HepG2 (cell line): Measurements from ENCODE around the gene HYAL2. TPM values are rescaled to one million over a fixed set of nuclear protein-coding genes. Genes with fewer than 3 reads are reported as not detected.
A peak's percentile ranks its signal among the peaks of the same experiment; 100 is the strongest.

ENCODE experiments used
- ARNT2 ChIP-seq: sonication (generic); formaldehyde crosslinking; IDR thresholded peaks from 2 replicates; pipeline ENCODE4 v1.8.0; 2022; ENCODE audit warnings: mild to moderate bottlenecking, low read depth, missing genetic modification reagents, moderate library complexity
- FOXA1 ChIP-seq, 2 experiments: fragments of 450-650 bp in 1 of 2; sonication (generic) in 1 of 2; formaldehyde crosslinking in 1 of 2; IDR thresholded peaks; 2 replicates each; pipeline versions ENCODE4 v1.4.0 to v1.6.1; 2016 to 2020; ENCODE audit warnings: missing genetic modification reagents in 1 of 2
- HDAC1 ChIP-seq: sonication (generic); formaldehyde crosslinking; IDR thresholded peaks from 2 replicates; pipeline ENCODE4 v1.5.1; 2020; ENCODE audit warnings: mild to moderate bottlenecking, missing genetic modification reagents
- HNF4A ChIP-seq: sonication (generic); formaldehyde crosslinking; IDR thresholded peaks from 2 replicates; pipeline ENCODE4 v1.4.0; 2020; ENCODE audit warnings: missing genetic modification reagents
- ISL2 ChIP-seq: sonication (generic); formaldehyde crosslinking; IDR thresholded peaks from 2 replicates; pipeline ENCODE4 v1.5.0; 2020; ENCODE audit warnings: missing genetic modification reagents
- KAT2B ChIP-seq: fragments of 150-350 bp; IDR thresholded peaks from 2 replicates; pipeline ENCODE4 v1.6.1; 2014; ENCODE audit warnings: low read depth, low read length, borderline replicate concordance
- KAT8 ChIP-seq: IDR thresholded peaks from 2 replicates; pipeline ENCODE4 v1.6.1; 2016; ENCODE audit warnings: missing genetic modification reagents, missing compliant biosample characterization
- KLF11 ChIP-seq: IDR thresholded peaks from 2 replicates; pipeline ENCODE4 v1.6.1; 2016; ENCODE audit warnings: missing compliant biosample characterization
- MXD4 ChIP-seq: IDR thresholded peaks from 2 replicates; pipeline ENCODE4 v1.6.1; 2016; ENCODE audit warnings: mild to moderate bottlenecking, missing biosample characterization, missing genetic modification reagents
- NFATC3 ChIP-seq: sonication (generic); formaldehyde crosslinking; IDR thresholded peaks from 2 replicates; pipeline ENCODE4 v1.5.1; 2020; ENCODE audit warnings: mild to moderate bottlenecking, missing genetic modification reagents
- NFE2 ChIP-seq: sonication (generic); formaldehyde crosslinking; IDR thresholded peaks from 2 replicates; pipeline ENCODE4 v1.4.0; 2020; ENCODE audit warnings: missing genetic modification reagents
- NFKBIZ ChIP-seq: IDR thresholded peaks from 2 replicates; pipeline ENCODE4 v1.6.1; 2018; ENCODE audit warnings: missing genetic modification reagents, missing compliant biosample characterization
- RBFOX2 ChIP-seq: fragments of 200-400 bp; formaldehyde crosslinking; IDR thresholded peaks from 2 replicates; pipeline ENCODE4 v1.6.1; 2017; ENCODE audit warnings: low read depth, mild to moderate bottlenecking, low read length
- RCOR2 ChIP-seq: IDR thresholded peaks from 2 replicates; pipeline ENCODE4 v1.6.1; 2016; ENCODE audit warnings: missing biosample characterization, missing genetic modification reagents
- TEAD2 ChIP-seq: sonication (generic); formaldehyde crosslinking; IDR thresholded peaks from 2 replicates; pipeline ENCODE4 v1.9.0; 2021; ENCODE audit warnings: missing genetic modification reagents
- U2AF1 ChIP-seq: fragments of 200-400 bp; formaldehyde crosslinking; optimal IDR thresholded peaks from 2 replicates; pipeline ENCODE3; 2017; ENCODE audit warnings: mild to moderate bottlenecking, low read depth, low read length
- ZNF337 ChIP-seq: sonication (generic); formaldehyde crosslinking; IDR thresholded peaks from 2 replicates; pipeline ENCODE4 v1.5.1; 2020; ENCODE audit warnings: missing genetic modification reagents, low read depth, mild to moderate bottlenecking, borderline replicate concordance
- ZNF530 ChIP-seq: sonication (generic); formaldehyde crosslinking; IDR thresholded peaks from 2 replicates; pipeline ENCODE4 v1.5.0; 2020; ENCODE audit warnings: low read depth, mild to moderate bottlenecking, missing genetic modification reagents
- ZNF563 ChIP-seq: sonication (generic); formaldehyde crosslinking; IDR thresholded peaks from 2 replicates; pipeline ENCODE4 v1.8.0; 2022; ENCODE audit warnings: mild to moderate bottlenecking, moderate library complexity, missing genetic modification reagents
- ZNF629 ChIP-seq: sonication (generic); formaldehyde crosslinking; conservative IDR thresholded peaks from 2 replicates; pipeline ENCODE4 v1.5.0; 2020; ENCODE audit warnings: missing genetic modification reagents
- ZNF75D ChIP-seq: sonication (generic); formaldehyde crosslinking; IDR thresholded peaks from 2 replicates; pipeline ENCODE4 v1.8.1; 2023; ENCODE audit warnings: missing genetic modification reagents, mild to moderate bottlenecking, borderline replicate concordance
- ZNF839 ChIP-seq: sonication (generic); formaldehyde crosslinking; IDR thresholded peaks from 2 replicates; pipeline ENCODE4 v1.4.0; 2020; ENCODE audit warnings: missing genetic modification reagents, mild to moderate bottlenecking, borderline replicate concordance
- polyA plus RNA-seq, 8 experiments: library from polyadenylated mRNA; depleted of rRNA in 3 of 8; stranded (reverse) in 7 of 8; unstranded in 1 of 8; fragments of >200 nt; fragmentation: Illumina TruSeq in 4 of 8; extraction: Trizol in 4 of 8; gene quantifications; 2 replicates each; pipeline versions ENCODE4 v1.2.1 to v1.2.3, GENCODE V29; 2011 to 2016; ENCODE audit warnings: low read depth in 4 of 8, missing spikeins in 1 of 8, mixed read lengths in 1 of 8; ENCODE audit not compliant: insufficient read depth in 1 of 8
- total RNA-seq, 5 experiments: library from RNA; depleted of rRNA; stranded (reverse); fragments of >200 nt; fragmentation: Illumina TruSeq; extraction: Trizol; gene quantifications; 2 replicates each; pipeline ENCODE4 v1.2.3, GENCODE V29; 2016; ENCODE audit warnings: low read depth in 1 of 5
- TF ChIP-seq, protein P1 (sequence below): sonication (generic); formaldehyde crosslinking; IDR thresholded peaks from 2 replicates; pipeline ENCODE4 v1.9.0; 2021; ENCODE audit warnings: missing genetic modification reagents, borderline replicate concordance
- TF ChIP-seq, protein P2 (sequence below): sonication (generic); formaldehyde crosslinking; IDR thresholded peaks from 2 replicates; pipeline ENCODE4 v1.9.0; 2022; ENCODE audit warnings: missing genetic modification reagents, mild to moderate bottlenecking, borderline replicate concordance
- TF ChIP-seq, protein P3 (sequence below): sonication (generic); formaldehyde crosslinking; IDR thresholded peaks from 2 replicates; pipeline ENCODE4 v1.5.0; 2020; ENCODE audit warnings: missing genetic modification reagents, mild to moderate bottlenecking, borderline replicate concordance

HYAL2 gene
- total and polyA plus RNA-seq, 2 of the 13 experiments (the other 11 are each of a cell fraction or from before 2014, with no cell fraction given): 76.2 to 102 TPM

DNA sequence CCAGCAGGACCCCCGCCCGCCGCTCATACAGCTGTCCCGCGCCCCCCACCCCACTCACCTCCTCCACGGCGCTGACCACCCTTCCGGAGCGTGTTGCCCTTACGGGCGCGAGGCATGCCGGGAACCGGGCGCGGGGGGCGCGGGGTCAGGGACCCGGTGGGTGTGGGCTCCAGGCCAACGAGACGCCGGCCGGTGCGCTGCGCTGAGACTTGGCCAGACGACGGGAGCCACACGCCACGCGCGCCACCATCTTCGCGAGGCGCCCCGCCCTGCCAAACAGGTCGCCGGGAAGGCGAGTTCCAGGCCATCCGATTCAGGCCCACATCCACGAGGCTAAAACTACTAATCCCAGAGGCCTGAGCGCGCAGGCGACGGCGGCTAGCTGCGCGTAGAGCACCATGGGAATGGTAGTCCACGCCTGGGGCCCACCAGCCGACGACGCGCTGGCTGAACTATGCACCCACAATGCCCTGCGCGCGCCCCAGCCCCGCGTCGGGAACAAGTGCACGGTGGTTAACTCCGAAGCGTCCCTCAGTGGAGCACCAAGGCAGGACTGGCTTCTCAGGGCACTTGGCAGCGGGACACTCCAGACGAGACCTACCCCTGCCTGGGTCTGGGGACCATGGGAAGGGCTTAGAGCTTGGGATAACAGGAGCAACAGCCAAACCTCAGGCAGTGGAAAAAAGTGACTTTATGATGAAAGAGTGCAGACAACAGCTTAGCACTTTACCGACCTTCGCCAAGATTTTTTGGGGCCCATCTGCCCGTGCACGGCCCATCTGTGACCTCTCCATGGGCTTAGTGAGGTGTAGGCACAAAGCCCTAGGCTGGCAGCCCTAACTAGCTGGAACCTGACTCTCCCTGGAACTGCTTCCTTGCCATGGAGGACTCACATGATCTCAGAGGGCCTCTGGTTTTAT, 30.1 kb downstream of the HYAL2 start, which contains the start of gene IFRD2 (continued):
- TF ChIP-seq, protein P1, sequence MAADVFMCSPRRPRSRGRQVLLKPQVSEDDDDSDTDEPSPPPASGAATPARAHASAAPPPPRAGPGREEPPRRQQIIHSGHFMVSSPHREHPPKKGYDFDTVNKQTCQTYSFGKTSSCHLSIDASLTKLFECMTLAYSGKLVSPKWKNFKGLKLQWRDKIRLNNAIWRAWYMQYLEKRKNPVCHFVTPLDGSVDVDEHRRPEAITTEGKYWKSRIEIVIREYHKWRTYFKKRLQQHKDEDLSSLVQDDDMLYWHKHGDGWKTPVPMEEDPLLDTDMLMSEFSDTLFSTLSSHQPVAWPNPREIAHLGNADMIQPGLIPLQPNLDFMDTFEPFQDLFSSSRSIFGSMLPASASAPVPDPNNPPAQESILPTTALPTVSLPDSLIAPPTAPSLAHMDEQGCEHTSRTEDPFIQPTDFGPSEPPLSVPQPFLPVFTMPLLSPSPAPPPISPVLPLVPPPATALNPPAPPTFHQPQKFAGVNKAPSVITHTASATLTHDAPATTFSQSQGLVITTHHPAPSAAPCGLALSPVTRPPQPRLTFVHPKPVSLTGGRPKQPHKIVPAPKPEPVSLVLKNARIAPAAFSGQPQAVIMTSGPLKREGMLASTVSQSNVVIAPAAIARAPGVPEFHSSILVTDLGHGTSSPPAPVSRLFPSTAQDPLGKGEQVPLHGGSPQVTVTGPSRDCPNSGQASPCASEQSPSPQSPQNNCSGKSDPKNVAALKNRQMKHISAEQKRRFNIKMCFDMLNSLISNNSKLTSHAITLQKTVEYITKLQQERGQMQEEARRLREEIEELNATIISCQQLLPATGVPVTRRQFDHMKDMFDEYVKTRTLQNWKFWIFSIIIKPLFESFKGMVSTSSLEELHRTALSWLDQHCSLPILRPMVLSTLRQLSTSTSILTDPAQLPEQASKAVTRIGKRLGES: no peak
- TF ChIP-seq NFATC3 (CRISPR knock-in tag) (no peak), NFE2 (no peak), ZNF530 (no peak), ZNF629 (CRISPR knock-in tag) (no peak), ZNF563 (CRISPR knock-in tag) (peak; percentile 84), KAT8 (CRISPR knock-in tag) (peak; percentile 81), KLF11 (no peak), FOXA1 (IDR thresholded peaks at IDR 0.05) (no peak), FOXA1 (CRISPR knock-in tag; IDR thresholded peaks at IDR 0.05) (no peak), RBFOX2 (peak; percentile 89), MXD4 (peak; percentile 84), ZNF75D (CRISPR knock-in tag) (no peak), HNF4A (CRISPR knock-in tag) (no peak), ARNT2 (peak; percentile 60; the same call in 1 of the 2 replicates), RCOR2 (no peak), TEAD2 (CRISPR knock-in tag) (no peak), U2AF1 (no peak), ISL2 (CRISPR knock-in tag) (no peak), NFKBIZ (CRISPR knock-in tag) (0 out of 2 replicates have a peak, but pooled peaks have one; percentile 52), HDAC1 (CRISPR knock-in tag) (peak; percentile 96), ZNF337 (CRISPR knock-in tag) (0 out of 2 replicates have a peak, but pooled peaks have one; percentile 34), ZNF839 (CRISPR knock-in tag) (no peak; the same call in 1 of the 2 replicates), KAT2B (no peak)
- TF ChIP-seq, protein P2, sequence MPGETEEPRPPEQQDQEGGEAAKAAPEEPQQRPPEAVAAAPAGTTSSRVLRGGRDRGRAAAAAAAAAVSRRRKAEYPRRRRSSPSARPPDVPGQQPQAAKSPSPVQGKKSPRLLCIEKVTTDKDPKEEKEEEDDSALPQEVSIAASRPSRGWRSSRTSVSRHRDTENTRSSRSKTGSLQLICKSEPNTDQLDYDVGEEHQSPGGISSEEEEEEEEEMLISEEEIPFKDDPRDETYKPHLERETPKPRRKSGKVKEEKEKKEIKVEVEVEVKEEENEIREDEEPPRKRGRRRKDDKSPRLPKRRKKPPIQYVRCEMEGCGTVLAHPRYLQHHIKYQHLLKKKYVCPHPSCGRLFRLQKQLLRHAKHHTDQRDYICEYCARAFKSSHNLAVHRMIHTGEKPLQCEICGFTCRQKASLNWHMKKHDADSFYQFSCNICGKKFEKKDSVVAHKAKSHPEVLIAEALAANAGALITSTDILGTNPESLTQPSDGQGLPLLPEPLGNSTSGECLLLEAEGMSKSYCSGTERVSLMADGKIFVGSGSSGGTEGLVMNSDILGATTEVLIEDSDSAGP (CRISPR knock-in tag): peak; percentile 89
- TF ChIP-seq, protein P3, sequence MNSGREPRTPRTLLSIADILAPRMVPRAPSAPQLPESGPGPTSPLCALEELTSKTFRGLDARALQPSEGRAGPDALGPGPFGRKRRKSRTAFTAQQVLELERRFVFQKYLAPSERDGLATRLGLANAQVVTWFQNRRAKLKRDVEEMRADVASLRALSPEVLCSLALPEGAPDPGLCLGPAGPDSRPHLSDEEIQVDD (CRISPR knock-in tag): no peak
